ENCODE measurements around the gene SEMA3A. TPM values are rescaled to one million over a fixed set of nuclear protein-coding genes. Genes with fewer than 3 reads are reported as not detected.

The SEMA3A gene
- total RNA-seq, 2 experiments from 2014 or later = not detected

- Histone ChIP-seq H3K27ac (ENCODE audit: low read depth, low read length, poor library complexity, severe bottlenecking) (no peak overlapping the region), H3K4me1 (ENCODE audit: insufficient read depth, low read length, poor library complexity, severe bottlenecking) (no peaks in the 10 kb centered on the region), H2AFZ (ENCODE audit: low read length) (no peak overlapping the region), H3K4me2 (ENCODE audit: low read length) (no peak overlapping the region), H3K36me3 (ENCODE audit: insufficient read depth, low read length) (no peaks in the 10 kb centered on the region), H3K9me2 (ENCODE audit: insufficient read depth, low read length) (no peaks in the 10 kb centered on the region), H3K79me2 (ENCODE audit: insufficient read depth, low read depth, low read length) (no peaks in the 10 kb centered on the region), H3K9me3 (ENCODE audit: low read length) (no peaks in the 10 kb centered on the region), H3K4me3 (ENCODE audit: low read depth, low read length, poor library complexity, severe bottlenecking) (no peak overlapping the region), H4K20me1 (ENCODE audit: insufficient read depth, low read length) (no peaks in the 10 kb centered on the region)
- intact Hi-C loops (cut with micrococcal nuclease; ENCODE audit: unreplicated experiment) = no loop called here
- TF ChIP-seq CTCF (conservative IDR thresholded peaks at IDR 0.05; ENCODE audit: low read length) (no peak), EZH2phosphoT487 (IDR thresholded peaks at IDR 0.05; ENCODE audit: borderline replicate concordance, low read depth, low read length) (no peak)
- ChIA-PET POLR2A (no interaction called here), CTCF (ENCODE audit: unreplicated experiment) (no interaction called here)
- no peak for DNase-seq (ENCODE audit: low spot score)
- no TSS peak for BruUV-seq (replicated peaks)
Observed at GRCh38 chr7:83964318-83964717, 230.3 kb downstream of the SEMA3A start.

GRCh38 chr7:83957333-83957732 lies 237.3 kb downstream of the SEMA3A start:
- Histone ChIP-seq H3K9me3 (ENCODE audit: low read length) (no peaks in the 10 kb centered on the region), H2AFZ (ENCODE audit: low read length) (no peak overlapping the region), H3K27ac (ENCODE audit: low read depth, low read length, poor library complexity, severe bottlenecking) (no peak overlapping the region), H3K4me3 (ENCODE audit: low read depth, low read length, poor library complexity, severe bottlenecking) (no peak overlapping the region), H3K9me2 (ENCODE audit: insufficient read depth, low read length) (no peaks in the 10 kb centered on the region), H4K20me1 (ENCODE audit: insufficient read depth, low read length) (no peaks in the 10 kb centered on the region), H3K4me1 (ENCODE audit: insufficient read depth, low read length, poor library complexity, severe bottlenecking) (no peaks in the 10 kb centered on the region), H3K4me2 (ENCODE audit: low read length) (no peak overlapping the region), H3K79me2 (ENCODE audit: insufficient read depth, low read depth, low read length) (no peaks in the 10 kb centered on the region), H3K36me3 (ENCODE audit: insufficient read depth, low read length) (no peaks in the 10 kb centered on the region)
- no TSS peak for BruUV-seq (replicated peaks)
- POLR2A ChIA-PET = no interaction called here
- intact Hi-C loops (cut with micrococcal nuclease; ENCODE audit: unreplicated experiment) = no loop called here
- CTCF ChIA-PET (ENCODE audit: unreplicated experiment) = no interaction called here
- DNase-seq (ENCODE audit: low spot score) = no peak
- TF ChIP-seq CTCF (conservative IDR thresholded peaks at IDR 0.05; ENCODE audit: low read length) (no peak), EZH2phosphoT487 (IDR thresholded peaks at IDR 0.05; ENCODE audit: borderline replicate concordance, low read depth, low read length) (no peak)

- Histone ChIP-seq H4K20me1 (ENCODE audit: insufficient read depth, low read length) (no peaks in the 10 kb centered on the region), H3K4me2 (ENCODE audit: low read length) (no peak overlapping the region), H3K4me3 (ENCODE audit: low read depth, low read length, poor library complexity, severe bottlenecking) (no peak overlapping the region), H2AFZ (ENCODE audit: low read length) (no peak overlapping the region), H3K27ac (ENCODE audit: low read depth, low read length, poor library complexity, severe bottlenecking) (no peak overlapping the region), H3K79me2 (ENCODE audit: insufficient read depth, low read depth, low read length) (no peaks in the 10 kb centered on the region), H3K9me2 (ENCODE audit: insufficient read depth, low read length) (no peaks in the 10 kb centered on the region), H3K36me3 (ENCODE audit: insufficient read depth, low read length) (no peaks in the 10 kb centered on the region), H3K4me1 (ENCODE audit: insufficient read depth, low read length, poor library complexity, severe bottlenecking) (no peaks in the 10 kb centered on the region), H3K9me3 (ENCODE audit: low read length) (no peaks in the 10 kb centered on the region)
- no peak for DNase-seq (ENCODE audit: low spot score)
- no TSS peak for BruUV-seq (replicated peaks)
- ChIA-PET POLR2A (interaction anchor here (0.7 to 1.3 kb wide), 2 partner anchors 16 to 25 kb away, joined by 3 to 5 read pairs; no protein-coding TSS in a partner anchor), CTCF (ENCODE audit: unreplicated experiment) (no interaction called here)
- intact Hi-C loops (cut with micrococcal nuclease; ENCODE audit: unreplicated experiment) = no loop called here
- no peak for TF ChIP-seq EZH2phosphoT487 (IDR thresholded peaks at IDR 0.05; ENCODE audit: borderline replicate concordance, low read depth, low read length)
- TF ChIP-seq CTCF (conservative IDR thresholded peaks at IDR 0.05; ENCODE audit: low read length) = no peak
Observed at GRCh38 chr7:83956104-83956503, 238.5 kb downstream of the SEMA3A start.

Data from OCI-LY7 (cell line).